ENCODE data around the gene EPM2A. TPM values are rescaled to one million over a fixed set of nuclear protein-coding genes. Genes with fewer than 3 reads are reported as not detected.
A peak's percentile ranks its signal among the peaks of the same experiment; 100 is the strongest.

Gene EPM2A
- total and polyA plus RNA-seq, 2 donors (not counting 3 experiments of a cell fraction or from before 2014, with no cell fraction given) = 3.1 to 4.8 TPM

DNA sequence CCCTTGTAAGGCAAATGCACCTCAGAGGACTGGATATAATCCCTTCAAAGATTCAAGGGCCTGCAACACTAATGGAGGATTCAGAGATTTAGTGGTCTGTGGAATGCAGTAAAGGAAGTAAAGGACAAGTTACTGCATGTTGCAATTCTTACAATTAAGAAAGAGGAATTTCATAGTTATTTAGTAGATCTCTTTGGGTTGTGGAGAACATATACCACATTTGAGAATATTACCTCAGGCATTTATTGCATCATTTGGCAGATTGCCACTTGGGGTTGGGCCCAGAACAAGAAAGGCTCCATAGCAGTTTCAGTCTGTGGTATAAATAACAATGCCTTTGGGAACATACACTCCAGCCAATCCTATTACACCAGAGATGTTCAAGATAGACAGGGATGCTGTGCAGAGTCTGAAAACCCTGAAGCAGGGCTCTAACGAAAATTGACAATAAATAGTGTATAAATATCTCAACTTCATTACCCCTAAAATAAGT is 20.9 kb upstream of the EPM2A start:
- BruUV-seq (replicated peaks) = no TSS peak
- dilution Hi-C loops (cut with MboI; ENCODE audit: extremely low pct_ligation_motif_present, low sequenced_read_pairs) (no loop called here), intact Hi-C loops (cut with micrococcal nuclease) (no loop called here)
- no peaks in the 10 kb centered on the region for H4K20me1 ChIP-seq (replicated peaks; ENCODE audit: control insufficient read depth, extremely low read depth, insufficient read depth, low read length)
- no peaks in the 10 kb centered on the region for H3K9me3 ChIP-seq (replicated peaks; ENCODE audit: control insufficient read depth, insufficient read depth, low read length)
- peak; percentile 28 for DNase-seq (ENCODE audit: low read depth, low spot score)
- H3K9me1 ChIP-seq (replicated peaks; ENCODE audit: control insufficient read depth, extremely low read depth, insufficient read depth, low read length) = no peaks in the 10 kb centered on the region
- no peaks in the 10 kb centered on the region for H3K79me2 ChIP-seq (ENCODE audit: control insufficient read depth, insufficient read depth, low read length)
- no peaks in the 10 kb centered on the region for H3K27me3 ChIP-seq (ENCODE audit: control insufficient read depth in 2 of 2, insufficient read depth in 2 of 2, low read length in 2 of 2)
- TF ChIP-seq MAX (IDR thresholded peaks at IDR 0.05; ENCODE audit: insufficient read depth, insufficient read length) = no peak
- TF ChIP-seq GATA2 (IDR thresholded peaks at IDR 0.05; ENCODE audit: insufficient read depth, insufficient read length, low read depth, low read length) = no peak
- TF ChIP-seq JUN (IDR thresholded peaks at IDR 0.05; ENCODE audit: borderline replicate concordance, insufficient read depth, insufficient read length, low read depth) = no peak
- TF ChIP-seq POLR2AphosphoS5 (IDR thresholded peaks at IDR 0.05; ENCODE audit: insufficient read depth, low read depth, low read length) = no peak
- TF ChIP-seq CTCF (IDR thresholded peaks at IDR 0.05; ENCODE audit: extremely low read depth in 1 of 2, insufficient read depth in 1 of 2, low read depth in 1 of 2, low read length in 2 of 2) = no peak
- no peak for TF ChIP-seq EZH2 (IDR thresholded peaks at IDR 0.05; ENCODE audit: borderline replicate concordance, low read depth, low read length, severe bottlenecking)
- no peak for TF ChIP-seq FOS (IDR thresholded peaks at IDR 0.05; ENCODE audit: borderline replicate concordance, insufficient read depth, low read length)
- TF ChIP-seq POLR2A (IDR thresholded peaks at IDR 0.05; ENCODE audit: low read depth, low read length) = no peak
- no peak for TF ChIP-seq MYC (IDR thresholded peaks at IDR 0.05; ENCODE audit: low read depth, low read length)
- FAIRE-seq = no peak
- H3K27ac ChIP-seq (ENCODE audit: insufficient read depth, low read depth, low read length) = no peak overlapping the region
- POLR2A ChIA-PET = no interaction called here
- no peaks in the 10 kb centered on the region for H3K36me3 ChIP-seq (ENCODE audit: control insufficient read depth in 2 of 2, extremely low read depth in 1 of 2, insufficient read depth in 2 of 2, low read length in 2 of 2)
- H3K9ac ChIP-seq (replicated peaks; ENCODE audit: extremely low read depth, insufficient read depth, low read length) = no peak overlapping the region
- no peak overlapping the region for H3K4me3 ChIP-seq (replicated peaks in 1 of 3; ENCODE audit: insufficient read depth in 1 of 3, low read depth in 1 of 3, low read length in 3 of 3)
- CTCF ChIA-PET = no interaction called here
- H3K4me1 ChIP-seq (ENCODE audit: control insufficient read depth, extremely low read depth, insufficient read depth, low read length) = no peaks in the 10 kb centered on the region
- H3K4me2 ChIP-seq (ENCODE audit: insufficient read depth, low read length) = no peak overlapping the region
- H2AFZ ChIP-seq (ENCODE audit: low read depth, low read length) = no peak overlapping the region
